OCI-LY1 (cell line): ENCODE results near the gene ZNF84.

Experiments
- H2AFZ ChIP-seq: fragments of 200-600 bp; sonication (generic), shearing (Covaris generic); 2 replicates; pipeline ENCODE4 v1.6.0; 2014; ENCODE audit warnings: antibody characterized with exemption, mild to moderate bottlenecking, low read length
- H3F3A ChIP-seq: fragments of 200-600 bp; sonication (generic), shearing (Covaris generic); 2 replicates; pipeline ENCODE4 v1.6.0; 2014; ENCODE audit warnings: mild to moderate bottlenecking, antibody characterized with exemption, low read length, moderate library complexity; ENCODE audit not compliant: insufficient read depth
- H3K27ac ChIP-seq: fragments of 200-600 bp; sonication (generic); 2 replicates; pipeline ENCODE4 v1.5.1; 2014; ENCODE audit warnings: low read length, mixed run types, mild to moderate bottlenecking, low read depth; ENCODE audit not compliant: poor library complexity, severe bottlenecking
- H3K27me3 ChIP-seq: fragments of 200-600 bp; sonication (generic); 2 replicates; pipeline ENCODE4 v1.6.0; 2014; ENCODE audit warnings: antibody characterized with exemption, mild to moderate bottlenecking, low read length, moderate library complexity; ENCODE audit not compliant: insufficient read depth
- H3K36me3 ChIP-seq: fragments of 200-600 bp; sonication (generic); 2 replicates; pipeline ENCODE4 v1.6.1; 2014; ENCODE audit warnings: mild to moderate bottlenecking, antibody characterized with exemption, low read length, moderate library complexity, mixed read lengths; ENCODE audit not compliant: insufficient read depth
- H3K4me1 ChIP-seq: fragments of 200-600 bp; sonication (generic); 2 replicates; pipeline ENCODE4 v1.5.1; 2014; ENCODE audit warnings: mild to moderate bottlenecking, low read length, moderate library complexity; ENCODE audit not compliant: insufficient read depth, severe bottlenecking
- H3K4me2 ChIP-seq: fragments of 200-600 bp; sonication (generic), shearing (Covaris generic); 2 replicates; pipeline ENCODE4 v1.6.1; 2014; ENCODE audit warnings: low read length
- H3K4me3 ChIP-seq: fragments of 200-600 bp; sonication (generic); 2 replicates; pipeline ENCODE4 v1.5.1; 2014; ENCODE audit warnings: low read length, low read depth, mild to moderate bottlenecking, mixed read lengths; ENCODE audit not compliant: poor library complexity, severe bottlenecking
- H3K79me2 ChIP-seq: fragments of 200-600 bp; shearing (Covaris generic); 2 replicates; pipeline ENCODE4 v1.6.1; 2016; ENCODE audit warnings: mixed run types, low read length, mixed read lengths; ENCODE audit not compliant: insufficient read depth
- H3K9ac ChIP-seq: fragments of 200-600 bp; sonication (generic), shearing (Covaris generic); 2 replicates; pipeline ENCODE4 v1.6.1; 2014; ENCODE audit warnings: mild to moderate bottlenecking, low read length, mixed read lengths
- H3K9me2 ChIP-seq: fragments of 200-600 bp; sonication (generic), shearing (Covaris generic); 2 replicates; pipeline ENCODE4 v1.6.1; 2014; ENCODE audit warnings: low read depth, mild to moderate bottlenecking, low read length, mixed read lengths
- H3K9me3 ChIP-seq: fragments of 200-600 bp; shearing (Covaris generic); 2 replicates; pipeline ENCODE4 v1.6.1; 2014; ENCODE audit warnings: low read length, mixed read lengths
- H4K20me1 ChIP-seq: fragments of 200-600 bp; sonication (generic), shearing (Covaris generic); 2 replicates; pipeline ENCODE4 v1.6.0; 2016; ENCODE audit warnings: mild to moderate bottlenecking, low read length; ENCODE audit not compliant: insufficient read depth
- EZH2 ChIP-seq: fragments of 200-600 bp; sonication (generic), shearing (Covaris generic); IDR thresholded peaks from 2 replicates; pipeline ENCODE4 v1.8.0; 2017; ENCODE audit warnings: borderline replicate concordance, mixed run types, mild to moderate bottlenecking, antibody characterized with exemption, low read length, moderate library complexity, mixed read lengths
- TF ChIP-seq, protein P1 (sequence below): fragments of 200-600 bp; sonication (generic), shearing (Covaris generic); IDR thresholded peaks from 2 replicates; pipeline ENCODE4 v1.5.1; 2017; ENCODE audit warnings: mild to moderate bottlenecking, antibody characterized with exemption, low read length, moderate library complexity, mixed read lengths

The ZNF84 gene

DNA sequence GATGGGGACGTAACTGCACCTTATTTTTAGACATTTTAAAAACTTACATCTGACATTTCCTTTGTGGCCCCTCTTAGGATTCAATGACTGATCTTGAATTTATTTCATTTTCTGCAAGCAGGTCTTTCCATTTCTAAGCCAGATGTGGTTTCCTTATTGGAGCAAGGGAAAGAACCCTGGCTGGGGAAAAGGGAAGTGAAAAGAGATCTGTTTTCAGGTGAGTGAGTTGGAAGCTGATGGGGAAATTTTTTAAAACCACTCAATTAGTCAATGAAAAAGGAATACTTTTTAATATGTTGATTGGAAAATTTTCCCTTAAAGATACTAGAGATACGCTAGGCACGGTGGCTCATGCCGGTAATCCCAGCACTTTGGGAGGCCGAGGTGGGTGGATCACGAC lies 46.0 kb downstream of the ZNF84 start:
- Histone ChIP-seq H3K4me3 (no peak overlapping the region), H3K27me3 (no peaks in the 10 kb centered on the region), H3K4me2 (no peak overlapping the region), H3K9me2 (no peaks in the 10 kb centered on the region), H3K9me3 (peaks cover 41% of the 10 kb centered on the region), H3K36me3 (peaks cover 69% of the 10 kb centered on the region), H3K27ac (no peak overlapping the region), H3K9ac (no peak overlapping the region), H2AFZ (no peak overlapping the region), H4K20me1 (no peaks in the 10 kb centered on the region), H3F3A (no peaks in the 10 kb centered on the region), H3K79me2 (no peaks in the 10 kb centered on the region), H3K4me1 (peaks cover 6% of the 10 kb centered on the region)
- no peak for TF ChIP-seq EZH2
- TF ChIP-seq, protein P1, sequence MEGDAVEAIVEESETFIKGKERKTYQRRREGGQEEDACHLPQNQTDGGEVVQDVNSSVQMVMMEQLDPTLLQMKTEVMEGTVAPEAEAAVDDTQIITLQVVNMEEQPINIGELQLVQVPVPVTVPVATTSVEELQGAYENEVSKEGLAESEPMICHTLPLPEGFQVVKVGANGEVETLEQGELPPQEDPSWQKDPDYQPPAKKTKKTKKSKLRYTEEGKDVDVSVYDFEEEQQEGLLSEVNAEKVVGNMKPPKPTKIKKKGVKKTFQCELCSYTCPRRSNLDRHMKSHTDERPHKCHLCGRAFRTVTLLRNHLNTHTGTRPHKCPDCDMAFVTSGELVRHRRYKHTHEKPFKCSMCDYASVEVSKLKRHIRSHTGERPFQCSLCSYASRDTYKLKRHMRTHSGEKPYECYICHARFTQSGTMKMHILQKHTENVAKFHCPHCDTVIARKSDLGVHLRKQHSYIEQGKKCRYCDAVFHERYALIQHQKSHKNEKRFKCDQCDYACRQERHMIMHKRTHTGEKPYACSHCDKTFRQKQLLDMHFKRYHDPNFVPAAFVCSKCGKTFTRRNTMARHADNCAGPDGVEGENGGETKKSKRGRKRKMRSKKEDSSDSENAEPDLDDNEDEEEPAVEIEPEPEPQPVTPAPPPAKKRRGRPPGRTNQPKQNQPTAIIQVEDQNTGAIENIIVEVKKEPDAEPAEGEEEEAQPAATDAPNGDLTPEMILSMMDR = no peak

DNA sequence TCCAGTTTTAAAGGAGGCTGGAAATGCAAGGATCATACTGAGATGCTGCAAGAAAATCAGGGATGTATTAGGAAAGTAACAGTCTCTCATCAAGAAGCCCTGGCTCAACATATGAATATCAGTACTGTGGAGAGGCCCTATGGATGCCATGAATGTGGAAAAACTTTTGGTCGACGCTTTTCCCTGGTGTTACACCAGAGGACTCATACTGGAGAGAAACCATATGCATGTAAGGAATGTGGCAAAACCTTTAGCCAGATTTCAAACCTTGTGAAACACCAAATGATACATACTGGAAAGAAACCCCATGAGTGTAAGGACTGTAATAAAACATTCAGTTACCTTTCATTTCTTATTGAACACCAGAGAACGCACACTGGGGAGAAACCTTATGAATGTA lies 68.3 kb downstream of the ZNF84 start:
- Histone ChIP-seq H3K27ac (no peak overlapping the region), H3K9me2 (no peaks in the 10 kb centered on the region), H2AFZ (no peak overlapping the region), H3K4me3 (no peak overlapping the region), H3F3A (no peaks in the 10 kb centered on the region), H4K20me1 (no peaks in the 10 kb centered on the region), H3K27me3 (no peaks in the 10 kb centered on the region), H3K4me1 (no peaks in the 10 kb centered on the region), H3K36me3 (peaks cover 71% of the 10 kb centered on the region), H3K9me3 (peaks cover 81% of the 10 kb centered on the region), H3K4me2 (no peak overlapping the region), H3K9ac (no peak overlapping the region), H3K79me2 (no peaks in the 10 kb centered on the region)
- TF ChIP-seq EZH2 = no peak
- TF ChIP-seq, protein P1 = no peak

DNA sequence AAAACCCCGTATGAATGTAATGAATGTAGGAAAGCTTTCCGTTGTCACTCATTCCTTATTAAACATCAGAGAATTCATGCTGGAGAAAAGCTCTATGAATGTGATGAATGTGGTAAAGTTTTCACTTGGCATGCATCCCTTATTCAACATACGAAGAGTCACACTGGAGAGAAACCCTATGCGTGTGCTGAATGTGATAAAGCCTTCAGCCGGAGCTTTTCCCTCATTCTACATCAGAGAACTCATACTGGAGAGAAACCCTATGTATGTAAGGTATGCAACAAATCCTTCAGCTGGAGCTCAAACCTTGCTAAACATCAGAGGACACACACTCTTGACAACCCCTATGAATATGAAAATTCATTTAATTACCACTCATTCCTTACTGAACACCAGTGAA lies 68.9 kb downstream of the ZNF84 start:
- Histone ChIP-seq H3K9ac (no peak overlapping the region), H3K9me3 (peaks cover 75% of the 10 kb centered on the region), H3K27ac (no peak overlapping the region), H3K4me1 (no peaks in the 10 kb centered on the region), H3K79me2 (no peaks in the 10 kb centered on the region), H3K36me3 (peaks cover 65% of the 10 kb centered on the region), H3K4me2 (no peak overlapping the region), H3F3A (no peaks in the 10 kb centered on the region), H3K4me3 (no peak overlapping the region), H2AFZ (no peak overlapping the region), H4K20me1 (no peaks in the 10 kb centered on the region), H3K9me2 (no peaks in the 10 kb centered on the region), H3K27me3 (no peaks in the 10 kb centered on the region)
- TF ChIP-seq EZH2 = no peak
- TF ChIP-seq, protein P1 = no peak
